H1 (cell line): Measurements from ENCODE around the gene ZFP36L1.

Experiments used
- CHD2 ChIP-seq: IDR thresholded peaks from 2 replicates; pipeline ENCODE4 v1.6.1; 2012; ENCODE audit warnings: low read length, improper control_type of control experiment
- POLR2A ChIP-seq, 2 experiments: IDR thresholded peaks; 1 replicate in 1 of 2; 2 replicates in 1 of 2; pipeline ENCODE4 v1.6.1; 2011; ENCODE audit warnings: low read depth in 2 of 2, low read length in 2 of 2, mild to moderate bottlenecking in 2 of 2; ENCODE audit errors: control extremely low read depth in 1 of 2
- RAD21 ChIP-seq, 2 experiments: IDR thresholded peaks in 1 of 2; conservative IDR thresholded peaks in 1 of 2; 2 replicates each; pipeline ENCODE4 v1.6.1; 2011; ENCODE audit warnings: low read depth in 2 of 2, low read length in 2 of 2, improper control_type of control experiment in 1 of 2, inconsistent platforms in 1 of 2, mild to moderate bottlenecking in 1 of 2, moderate library complexity in 1 of 2
- SIRT6 ChIP-seq: IDR thresholded peaks from one replicate; pipeline ENCODE4 v1.7.1; 2012; ENCODE audit warnings: low read length, inconsistent platforms
- TF ChIP-seq, protein P1 (sequence below), 3 experiments: IDR thresholded peaks; 1 replicate in 2 of 3; 2 replicates in 1 of 3; pipeline versions ENCODE4 v1.5.1 to v1.6.1; 2011; ENCODE audit warnings: low read length in 3 of 3, mild to moderate bottlenecking in 3 of 3, inconsistent platforms in 2 of 3, low read depth in 1 of 3, moderate library complexity in 1 of 3; ENCODE audit not compliant: insufficient read depth in 1 of 3; ENCODE audit errors: control extremely low read depth in 1 of 3
- TF ChIP-seq, protein P2 (sequence below): IDR thresholded peaks from 2 replicates; pipeline ENCODE4 v1.6.1; 2012; ENCODE audit warnings: inconsistent platforms
- TF ChIP-seq, protein P3 (sequence below): IDR thresholded peaks from 2 replicates; pipeline ENCODE4 v1.6.1; 2012; ENCODE audit warnings: inconsistent platforms

DNA sequence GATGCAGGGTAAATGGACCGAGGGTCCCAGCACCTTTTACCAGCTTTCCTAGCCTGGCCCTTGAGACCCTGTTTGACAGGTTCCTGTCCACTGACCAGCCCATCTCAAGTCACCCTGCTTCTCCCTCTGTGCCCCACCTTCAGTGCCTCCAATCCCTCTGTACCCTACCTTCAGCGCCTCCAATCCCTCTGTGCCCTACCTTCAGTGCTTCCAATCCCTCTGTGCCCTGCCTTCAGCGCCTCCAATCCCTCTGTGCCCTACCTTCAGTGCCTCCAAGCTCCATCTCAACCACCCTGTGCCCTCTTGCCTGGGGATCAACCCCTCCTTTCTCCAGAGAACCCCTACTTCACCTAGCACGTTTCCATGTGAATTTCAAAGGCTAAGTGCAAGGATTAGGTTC is 54.3 kb downstream of the ZFP36L1 start:
- no peak for TF ChIP-seq CHD2
- no peak for TF ChIP-seq POLR2A (IDR thresholded peaks at IDR 0.05; ENCODE audit: control extremely low read depth in 1 of 2, low read depth in 2 of 2, low read length in 2 of 2)
- TF ChIP-seq, protein P1, sequence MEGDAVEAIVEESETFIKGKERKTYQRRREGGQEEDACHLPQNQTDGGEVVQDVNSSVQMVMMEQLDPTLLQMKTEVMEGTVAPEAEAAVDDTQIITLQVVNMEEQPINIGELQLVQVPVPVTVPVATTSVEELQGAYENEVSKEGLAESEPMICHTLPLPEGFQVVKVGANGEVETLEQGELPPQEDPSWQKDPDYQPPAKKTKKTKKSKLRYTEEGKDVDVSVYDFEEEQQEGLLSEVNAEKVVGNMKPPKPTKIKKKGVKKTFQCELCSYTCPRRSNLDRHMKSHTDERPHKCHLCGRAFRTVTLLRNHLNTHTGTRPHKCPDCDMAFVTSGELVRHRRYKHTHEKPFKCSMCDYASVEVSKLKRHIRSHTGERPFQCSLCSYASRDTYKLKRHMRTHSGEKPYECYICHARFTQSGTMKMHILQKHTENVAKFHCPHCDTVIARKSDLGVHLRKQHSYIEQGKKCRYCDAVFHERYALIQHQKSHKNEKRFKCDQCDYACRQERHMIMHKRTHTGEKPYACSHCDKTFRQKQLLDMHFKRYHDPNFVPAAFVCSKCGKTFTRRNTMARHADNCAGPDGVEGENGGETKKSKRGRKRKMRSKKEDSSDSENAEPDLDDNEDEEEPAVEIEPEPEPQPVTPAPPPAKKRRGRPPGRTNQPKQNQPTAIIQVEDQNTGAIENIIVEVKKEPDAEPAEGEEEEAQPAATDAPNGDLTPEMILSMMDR (IDR thresholded peaks at IDR 0.05; ENCODE audit: control extremely low read depth in 1 of 3, insufficient read depth in 1 of 3, low read depth in 1 of 3, low read length in 3 of 3): no peak
- TF ChIP-seq, protein P2, sequence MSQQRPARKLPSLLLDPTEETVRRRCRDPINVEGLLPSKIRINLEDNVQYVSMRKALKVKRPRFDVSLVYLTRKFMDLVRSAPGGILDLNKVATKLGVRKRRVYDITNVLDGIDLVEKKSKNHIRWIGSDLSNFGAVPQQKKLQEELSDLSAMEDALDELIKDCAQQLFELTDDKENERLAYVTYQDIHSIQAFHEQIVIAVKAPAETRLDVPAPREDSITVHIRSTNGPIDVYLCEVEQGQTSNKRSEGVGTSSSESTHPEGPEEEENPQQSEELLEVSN: no peak
- TF ChIP-seq, protein P3, sequence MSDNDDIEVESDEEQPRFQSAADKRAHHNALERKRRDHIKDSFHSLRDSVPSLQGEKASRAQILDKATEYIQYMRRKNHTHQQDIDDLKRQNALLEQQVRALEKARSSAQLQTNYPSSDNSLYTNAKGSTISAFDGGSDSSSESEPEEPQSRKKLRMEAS: no peak
- no peak for TF ChIP-seq RAD21 (IDR thresholded peaks at IDR 0.05 in 1 of 2, conservative IDR thresholded peaks at IDR 0.05 in 1 of 2; ENCODE audit: low read depth in 2 of 2, low read length in 2 of 2)
- no peak for TF ChIP-seq SIRT6
